C4-2B (cell line): ENCODE measurements around the gene BAHCC1.

ENCODE experiments used
- CTCF ChIP-seq: fragments of 450-650 bp; conservative IDR thresholded peaks from 2 replicates; pipeline ENCODE4 v1.5.1; 2017; ENCODE audit warnings: mild to moderate bottlenecking
- ZFX ChIP-seq: fragments of 450-650 bp; IDR thresholded peaks from 2 replicates; pipeline ENCODE4 v1.6.1; 2017

GRCh38 chr17:81483862-81484194, 88.6 kb downstream of the BAHCC1 start:
- TF ChIP-seq CTCF (no peak; the same call in 1 of the 2 replicates), ZFX (no peak)
